ENCODE measurements around the gene MAP3K20.
"Not testable (repeated sequence)": the region's sequence is repeated elsewhere in the genome, so short reads cannot be mapped to it uniquely, and the experiment has no call there.

Gene MAP3K20

GRCh38 chr2:173128132-173128531, 52.5 kb downstream of the MAP3K20 start:
- not testable (repeated sequence) for DNase-seq

- no peak for DNase-seq
These were observed 55.1 kb downstream of the MAP3K20 start for GRCh38 chr2:173130496-173131465.

DNA sequence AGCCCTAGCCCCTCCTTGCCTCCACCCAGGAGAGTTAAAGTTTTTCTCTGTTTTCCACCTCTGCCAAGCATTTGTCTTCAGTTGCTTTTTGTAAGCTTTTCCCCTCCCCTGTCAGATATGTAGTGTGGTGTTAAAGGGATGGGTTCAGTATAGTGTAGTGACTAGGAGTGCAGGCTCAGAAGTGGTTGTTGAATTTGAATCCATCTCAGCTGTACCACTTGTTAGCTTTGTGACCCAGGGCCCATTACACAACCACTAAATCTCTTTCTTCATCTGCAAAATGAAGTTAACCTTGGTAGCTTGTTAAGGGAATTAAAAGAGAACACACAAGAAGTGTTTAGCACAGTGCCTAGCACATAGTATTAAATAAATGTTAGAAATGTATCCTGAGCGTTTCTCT, 56.9 kb downstream of the MAP3K20 start:
- no peak for DNase-seq

GRCh38 chr2:173134703-173135102, 59.1 kb downstream of the MAP3K20 start:
- no peak for DNase-seq

- DNase-seq, result no peak
These were observed 60.4 kb downstream of the MAP3K20 start for GRCh38 chr2:173136067-173136466.

GRCh38 chr2:173136599-173136998, 61.0 kb downstream of the MAP3K20 start:
- no peak for DNase-seq

GRCh38 chr2:173137610-173138009, 62.0 kb downstream of the MAP3K20 start:
- DNase-seq, result no peak

- no peak for DNase-seq
These were observed 63.3 kb downstream of the MAP3K20 start for GRCh38 chr2:173138962-173139361.

- no peak for DNase-seq
These were observed 66.0 kb downstream of the MAP3K20 start for GRCh38 chr2:173141666-173142065.

DNA sequence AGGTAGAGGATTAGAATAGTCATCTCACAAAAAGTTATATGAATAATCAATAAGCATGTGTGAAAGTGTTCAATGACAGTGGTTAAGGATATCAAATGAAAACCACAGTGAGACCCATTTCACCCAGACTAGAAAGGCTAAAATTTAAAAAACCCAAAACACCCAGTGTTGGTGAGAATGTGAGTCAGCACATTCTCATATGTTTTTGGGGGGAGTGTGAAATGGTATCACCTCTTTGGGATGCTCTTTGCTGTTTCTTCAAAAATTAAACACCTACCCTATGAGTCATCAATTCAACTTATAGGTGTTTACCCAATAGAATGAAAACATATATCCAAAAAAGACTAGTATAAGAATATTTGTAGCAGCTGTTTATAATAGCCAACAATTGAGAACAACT, 69.8 kb downstream of the MAP3K20 start:
- no peak for DNase-seq

DNA sequence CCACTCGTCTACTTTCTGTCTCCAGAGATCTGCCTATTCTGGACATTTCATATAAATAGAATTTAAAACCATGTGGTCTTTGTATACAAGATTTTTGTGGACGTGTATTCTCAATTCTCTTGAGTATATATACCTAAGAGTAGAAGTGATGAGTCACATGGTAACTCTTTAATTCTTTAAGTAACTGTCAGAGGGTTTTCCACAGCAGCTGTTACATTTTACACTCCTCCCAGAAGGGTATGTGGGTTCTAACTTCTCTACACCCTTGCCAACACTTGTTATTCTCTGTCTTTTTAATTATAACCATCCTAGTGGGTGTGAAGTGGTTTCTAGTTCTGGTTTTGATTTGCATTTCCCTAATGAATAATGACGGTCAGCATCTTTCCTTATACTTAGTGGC, 70.9 kb downstream of the MAP3K20 start:
- no peak for DNase-seq

DNA sequence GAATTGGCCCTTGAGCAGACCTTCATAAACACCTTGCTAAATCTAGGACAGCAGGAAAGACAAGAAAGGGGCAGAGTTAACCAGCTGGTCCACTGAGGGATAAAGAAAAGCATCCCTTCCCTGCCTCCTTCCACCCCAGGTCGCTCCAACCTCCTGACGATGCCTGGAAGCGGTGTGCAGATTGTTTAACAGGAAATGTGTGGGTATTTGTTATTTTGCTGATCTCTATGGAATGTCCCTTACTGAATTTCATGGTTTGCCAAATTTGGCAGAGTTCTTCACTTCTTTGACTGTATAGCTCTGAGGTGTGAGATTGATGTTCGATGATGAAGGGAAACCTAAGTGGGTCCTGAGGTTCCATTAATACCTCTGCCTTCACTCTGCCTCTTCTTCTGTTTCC, 72.9 kb downstream of the MAP3K20 start:
- no peak for DNase-seq

GRCh38 chr2:173149491-173149890, 73.8 kb downstream of the MAP3K20 start:
- DNase-seq, result no peak

- no peak for DNase-seq
These were observed 74.4 kb downstream of the MAP3K20 start for GRCh38 chr2:173150087-173150486.

- no peak for DNase-seq
These were observed 75.3 kb downstream of the MAP3K20 start for GRCh38 chr2:173150963-173151362.

DNA sequence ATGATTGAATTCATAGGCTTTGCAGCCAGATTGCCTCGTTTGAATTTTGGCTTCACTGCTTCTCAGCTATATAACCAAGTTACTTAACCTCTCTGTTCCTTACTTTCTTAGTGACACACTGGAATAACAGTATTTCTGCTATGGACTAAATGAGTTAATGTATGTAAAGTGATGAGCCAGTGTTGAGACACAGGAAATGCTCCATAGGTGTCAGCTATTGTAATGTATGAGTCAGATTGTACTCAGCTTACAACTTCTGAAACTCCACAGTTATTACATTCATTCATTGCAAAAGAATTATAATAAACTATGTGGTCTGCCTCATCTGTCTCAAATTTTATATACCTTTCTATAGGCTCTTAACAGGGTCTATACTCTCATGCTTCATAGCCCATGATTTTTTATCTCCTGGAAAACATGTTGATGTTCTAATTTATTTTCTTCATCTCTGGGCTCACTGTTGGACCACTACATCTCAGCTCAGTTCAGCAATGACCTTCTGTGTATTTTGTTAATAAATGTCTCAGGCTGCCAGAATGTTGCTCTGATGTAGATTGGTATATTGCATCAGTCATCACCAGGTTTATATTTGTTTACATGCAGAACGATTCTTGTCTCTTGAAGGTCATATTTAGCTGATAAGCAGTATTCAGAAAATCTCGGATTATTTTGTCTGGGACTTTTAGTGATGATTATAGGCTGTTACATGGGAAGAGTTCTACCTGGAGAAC, 76.2 kb downstream of the MAP3K20 start:
- DNase-seq, result no peak

DNA sequence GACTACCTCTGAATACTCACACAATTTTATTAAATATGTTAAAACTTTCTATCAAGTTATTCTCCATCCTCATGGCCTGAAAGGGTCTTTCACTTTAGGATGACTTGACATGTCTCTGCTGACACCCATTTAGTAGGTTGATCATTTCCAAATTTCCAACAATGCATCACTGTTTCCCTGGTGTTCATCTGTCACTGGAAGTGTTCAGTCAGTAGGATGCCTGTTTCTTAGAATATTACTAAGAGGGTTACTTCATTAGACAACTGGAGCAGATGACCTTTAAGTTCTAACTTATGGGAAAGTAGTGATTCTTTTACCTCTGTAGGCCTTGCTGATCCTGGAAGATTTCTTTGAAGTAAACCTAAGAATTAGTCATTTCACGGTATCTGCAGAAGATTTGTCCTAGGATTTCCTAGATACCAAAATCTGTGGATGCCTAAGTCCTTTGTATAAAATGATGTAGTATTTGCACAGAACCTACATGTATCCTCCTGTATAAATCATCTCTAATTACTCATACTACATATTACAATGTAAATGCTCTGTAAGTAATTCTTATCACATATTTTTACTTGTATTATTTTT, 77.7 kb downstream of the MAP3K20 start:
- DNase-seq, result no peak

GRCh38 chr2:173157676-173158293, 82.1 kb downstream of the MAP3K20 start:
- no peak for DNase-seq

GRCh38 chr2:173159791-173160463, 84.3 kb downstream of the MAP3K20 start:
- DNase-seq, result no peak

GRCh38 chr2:173160618-173161017, 85.0 kb downstream of the MAP3K20 start:
- no peak for DNase-seq

- DNase-seq, result no peak
These were observed 85.4 kb downstream of the MAP3K20 start for GRCh38 chr2:173161040-173161439.

- no peak for DNase-seq
These were observed 85.9 kb downstream of the MAP3K20 start for GRCh38 chr2:173161507-173161906.

- not testable (repeated sequence) for DNase-seq
These were observed 87.7 kb downstream of the MAP3K20 start for GRCh38 chr2:173163357-173163756.
